OCI-LY7 (cell line): Measurements from ENCODE around the gene TUBB1.

Experiments
- EZH2phosphoT487 ChIP-seq: fragments of 200-600 bp; sonication (generic); IDR thresholded peaks from 2 replicates; pipeline ENCODE4 v1.6.1; 2018; ENCODE audit warnings: low read depth, borderline replicate concordance, mild to moderate bottlenecking, mixed run types, antibody characterized with exemption, low read length, moderate library complexity, mixed read lengths
- TF ChIP-seq, protein P1 (sequence below): fragments of 200-600 bp; sonication (generic); conservative IDR thresholded peaks from 2 replicates; pipeline ENCODE4 v1.5.1; 2014; ENCODE audit warnings: mild to moderate bottlenecking, antibody characterized with exemption, low read length, moderate library complexity, mixed read lengths

DNA sequence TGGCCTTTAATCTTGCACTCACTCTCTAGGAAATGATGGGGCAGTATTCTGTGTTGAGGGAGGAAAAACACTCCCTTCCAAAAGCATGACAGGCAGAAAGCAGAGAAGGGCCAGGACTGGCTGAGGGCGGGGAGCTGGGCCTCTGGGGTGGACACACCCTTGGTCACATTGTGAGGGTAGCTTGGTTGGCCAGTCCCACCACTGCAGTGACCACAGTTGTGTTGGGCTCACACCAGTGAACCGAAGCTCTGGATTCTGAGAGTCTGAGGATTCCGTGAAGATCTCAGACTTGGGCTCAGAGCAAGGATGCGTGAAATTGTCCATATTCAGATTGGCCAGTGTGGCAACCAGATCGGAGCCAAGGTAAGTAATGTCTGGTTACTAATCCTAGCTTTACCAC lies at the start of gene TUBB1:
- TF ChIP-seq, protein P1, sequence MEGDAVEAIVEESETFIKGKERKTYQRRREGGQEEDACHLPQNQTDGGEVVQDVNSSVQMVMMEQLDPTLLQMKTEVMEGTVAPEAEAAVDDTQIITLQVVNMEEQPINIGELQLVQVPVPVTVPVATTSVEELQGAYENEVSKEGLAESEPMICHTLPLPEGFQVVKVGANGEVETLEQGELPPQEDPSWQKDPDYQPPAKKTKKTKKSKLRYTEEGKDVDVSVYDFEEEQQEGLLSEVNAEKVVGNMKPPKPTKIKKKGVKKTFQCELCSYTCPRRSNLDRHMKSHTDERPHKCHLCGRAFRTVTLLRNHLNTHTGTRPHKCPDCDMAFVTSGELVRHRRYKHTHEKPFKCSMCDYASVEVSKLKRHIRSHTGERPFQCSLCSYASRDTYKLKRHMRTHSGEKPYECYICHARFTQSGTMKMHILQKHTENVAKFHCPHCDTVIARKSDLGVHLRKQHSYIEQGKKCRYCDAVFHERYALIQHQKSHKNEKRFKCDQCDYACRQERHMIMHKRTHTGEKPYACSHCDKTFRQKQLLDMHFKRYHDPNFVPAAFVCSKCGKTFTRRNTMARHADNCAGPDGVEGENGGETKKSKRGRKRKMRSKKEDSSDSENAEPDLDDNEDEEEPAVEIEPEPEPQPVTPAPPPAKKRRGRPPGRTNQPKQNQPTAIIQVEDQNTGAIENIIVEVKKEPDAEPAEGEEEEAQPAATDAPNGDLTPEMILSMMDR = no peak
- TF ChIP-seq EZH2phosphoT487 = no peak
